ENCODE measurements around the gene FOXJ3. TPM values are rescaled to one million over a fixed set of nuclear protein-coding genes. Genes with fewer than 3 reads are reported as not detected.

The FOXJ3 gene
- total RNA-seq, 1 experiment from 2014 or later, result 51.1 TPM

DNA sequence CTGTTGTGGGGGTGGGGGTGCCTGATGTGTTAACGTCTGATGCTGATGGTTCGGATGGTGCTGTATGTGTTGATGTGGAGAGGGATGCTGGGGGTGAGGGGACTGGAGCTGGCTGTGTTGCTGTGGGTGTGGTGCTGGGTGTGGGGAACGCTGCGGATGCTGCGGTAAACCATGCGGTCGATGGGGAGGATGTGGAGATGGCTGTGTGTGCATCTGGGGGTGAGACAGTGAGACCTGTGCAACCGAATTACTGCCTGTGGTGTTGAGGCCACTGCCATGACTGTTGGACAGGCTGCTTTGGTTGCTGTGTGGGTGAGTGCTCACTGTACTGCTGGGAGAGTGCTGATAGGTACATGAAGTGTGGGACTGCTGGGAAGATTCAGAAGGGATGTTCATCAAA is 143.7 kb downstream of the FOXJ3 start:
- DNase-seq (ENCODE audit: low read depth, low spot score), result no peak
- Histone ChIP-seq H4K20me1 (ENCODE audit: insufficient read depth) (no peaks in the 10 kb centered on the region), H3K9me3 (ENCODE audit: control insufficient read depth in 1 of 2, insufficient read depth in 1 of 2, low read depth in 1 of 2, low read length in 2 of 2) (no peaks in the 10 kb centered on the region), H3K27me3 (ENCODE audit: insufficient read depth, low read length) (no peaks in the 10 kb centered on the region), H3K4me1 (ENCODE audit: control insufficient read depth in 1 of 2, insufficient read depth in 2 of 2, low read length in 2 of 2) (no peaks in the 10 kb centered on the region), H3K27ac (ENCODE audit: low read depth, low read length) (no peak overlapping the region), H3K9ac (ENCODE audit: low read length) (no peak overlapping the region), H3K9me2 (ENCODE audit: insufficient read depth) (no peaks in the 10 kb centered on the region), H2AFZ (ENCODE audit: low read depth, low read length, poor library complexity, severe bottlenecking) (no peak overlapping the region), H3K79me2 (ENCODE audit: insufficient read depth, low read length) (peaks cover 3% of the 10 kb centered on the region; the same call in 1 of the 2 replicates), H3K4me2 (ENCODE audit: low read length) (no peak overlapping the region), H3K4me3 (replicated peaks in 1 of 2; ENCODE audit: low read depth in 1 of 2, low read length in 2 of 2) (no peak overlapping the region), H3K36me3 (ENCODE audit: control insufficient read depth in 1 of 2, insufficient read depth in 2 of 2, low read length in 2 of 2) (peaks cover 6 to 8% of the 10 kb centered on the region in 2 experiments; a peak in 2 of 4 replicates)
- no peak for TF ChIP-seq MAX (IDR thresholded peaks at IDR 0.05)
- TF ChIP-seq POLR2A (IDR thresholded peaks at IDR 0.05; ENCODE audit: borderline replicate concordance, extremely low read depth, insufficient read depth, insufficient read length), result no peak
- TF ChIP-seq EZH2 (IDR thresholded peaks at IDR 0.05), result no peak
- TF ChIP-seq, protein P1, sequence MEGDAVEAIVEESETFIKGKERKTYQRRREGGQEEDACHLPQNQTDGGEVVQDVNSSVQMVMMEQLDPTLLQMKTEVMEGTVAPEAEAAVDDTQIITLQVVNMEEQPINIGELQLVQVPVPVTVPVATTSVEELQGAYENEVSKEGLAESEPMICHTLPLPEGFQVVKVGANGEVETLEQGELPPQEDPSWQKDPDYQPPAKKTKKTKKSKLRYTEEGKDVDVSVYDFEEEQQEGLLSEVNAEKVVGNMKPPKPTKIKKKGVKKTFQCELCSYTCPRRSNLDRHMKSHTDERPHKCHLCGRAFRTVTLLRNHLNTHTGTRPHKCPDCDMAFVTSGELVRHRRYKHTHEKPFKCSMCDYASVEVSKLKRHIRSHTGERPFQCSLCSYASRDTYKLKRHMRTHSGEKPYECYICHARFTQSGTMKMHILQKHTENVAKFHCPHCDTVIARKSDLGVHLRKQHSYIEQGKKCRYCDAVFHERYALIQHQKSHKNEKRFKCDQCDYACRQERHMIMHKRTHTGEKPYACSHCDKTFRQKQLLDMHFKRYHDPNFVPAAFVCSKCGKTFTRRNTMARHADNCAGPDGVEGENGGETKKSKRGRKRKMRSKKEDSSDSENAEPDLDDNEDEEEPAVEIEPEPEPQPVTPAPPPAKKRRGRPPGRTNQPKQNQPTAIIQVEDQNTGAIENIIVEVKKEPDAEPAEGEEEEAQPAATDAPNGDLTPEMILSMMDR (IDR thresholded peaks at IDR 0.05 in 2 of 3, conservative IDR thresholded peaks at IDR 0.05 in 1 of 3; ENCODE audit: borderline replicate concordance in 1 of 3, insufficient read depth in 1 of 3, low read depth in 2 of 3, low read length in 2 of 3), result no peak
- no peak for TF ChIP-seq ZFX (IDR thresholded peaks at IDR 0.05)
- no peak for TF ChIP-seq ATF3 (IDR thresholded peaks at IDR 0.05)
- no peak for TF ChIP-seq SIN3A (IDR thresholded peaks at IDR 0.05; ENCODE audit: low read depth)
- TF ChIP-seq CBX3 (IDR thresholded peaks at IDR 0.05; ENCODE audit: low read depth), result no peak
- no peak for TF ChIP-seq SRF (IDR thresholded peaks at IDR 0.05; ENCODE audit: low read depth)
- TF ChIP-seq TCF7L2 (IDR thresholded peaks at IDR 0.05; ENCODE audit: borderline replicate concordance, extremely low read depth, insufficient read depth, insufficient read length), result no peak
- TF ChIP-seq EZH2phosphoT487 (IDR thresholded peaks at IDR 0.05; ENCODE audit: borderline replicate concordance), result no peak
- TF ChIP-seq CEBPB (IDR thresholded peaks at IDR 0.05; ENCODE audit: low read depth), result no peak
- TF ChIP-seq ELF1 (IDR thresholded peaks at IDR 0.05; ENCODE audit: borderline replicate concordance, low read depth), result no peak
- TF ChIP-seq FOSL1 (IDR thresholded peaks at IDR 0.05; ENCODE audit: low read depth), result no peak
- no peak for ATAC-seq
- ChIA-PET RAD21 (ENCODE audit: low non-redundant PET in 1 of 2, low total read pairs in 2 of 2, uncharacterized antibody in 2 of 2, unreplicated experiment in 2 of 2) (no interaction called here), CTCF (interaction anchor here (3.0 kb wide), 1 partner anchor 18 kb away, joined by 13 read pairs; no protein-coding TSS in a partner anchor), POLR2A (no interaction called here)
- intact Hi-C loops (cut with micrococcal nuclease), result no loop called here
- BruUV-seq (replicated peaks), result no TSS peak
